Osteocyte (in vitro differentiated cells): Measurements from ENCODE around the gene METRN. TPM values are rescaled to one million over a fixed set of nuclear protein-coding genes. Genes with fewer than 3 reads are reported as not detected.
"Not testable (repeated sequence)": the region's sequence is repeated elsewhere in the genome, so short reads cannot be mapped to it uniquely, and the experiment has no call there.

Experiments used
- DNase-seq: peaks from one replicate; pipeline ENCODE4 v3.0.0; 2021; ENCODE audit warnings: mixed read lengths; ENCODE audit not compliant: unreplicated experiment; ENCODE audit errors: extremely low spot score
- H3K27ac Mint-ChIP-seq: one replicate; pipeline ENCODE4 v1.8.0; 2021; ENCODE audit warnings: mild to moderate bottlenecking, mixed read lengths; ENCODE audit not compliant: unreplicated experiment
- H3K27me3 Mint-ChIP-seq: one replicate; pipeline ENCODE4 v1.8.0; 2021; ENCODE audit warnings: mixed read lengths; ENCODE audit not compliant: unreplicated experiment
- H3K36me3 Mint-ChIP-seq: one replicate; pipeline ENCODE4 v1.8.0; 2021; ENCODE audit warnings: mixed read lengths; ENCODE audit not compliant: unreplicated experiment
- H3K4me1 Mint-ChIP-seq: one replicate; pipeline ENCODE4 v1.8.0; 2021; ENCODE audit warnings: mixed read lengths; ENCODE audit not compliant: unreplicated experiment
- H3K4me3 Mint-ChIP-seq: one replicate; pipeline ENCODE4 v1.8.0; 2021; ENCODE audit warnings: mild to moderate bottlenecking, moderate library complexity, mixed read lengths; ENCODE audit not compliant: unreplicated experiment
- H3K9me3 Mint-ChIP-seq: one replicate; pipeline ENCODE4 v1.8.0; 2021; ENCODE audit warnings: mixed read lengths; ENCODE audit not compliant: unreplicated experiment
- CTCF ChIP-seq: fragments of 200-600 bp; sonication (generic); IDR thresholded peaks from 2 replicates; pipeline ENCODE4 v1.5.0; 2021; ENCODE audit warnings: antibody characterized with exemption, mild to moderate bottlenecking, moderate library complexity
- total RNA-seq: library from RNA; stranded (reverse); gene quantifications from 2 replicates; pipeline ENCODE4 v1.2.1, GENCODE V29; 2021

The METRN gene
- total RNA-seq, 1 donor from 2014 or later, result 49.7 TPM

GRCh38 chr16:739560-740458 lies 24.9 kb downstream of the METRN start:
- no peaks in the 10 kb centered on the region for H3K27me3 Mint-ChIP-seq
- H3K4me1 Mint-ChIP-seq, result peaks cover 8% of the 10 kb centered on the region
- TF ChIP-seq CTCF, result no peak
- peaks cover 10% of the 10 kb centered on the region for H3K36me3 Mint-ChIP-seq
- peak overlapping the region; percentile 23 for H3K27ac Mint-ChIP-seq
- H3K4me3 Mint-ChIP-seq, result peak overlapping the region; percentile 79
- no peaks in the 10 kb centered on the region for H3K9me3 Mint-ChIP-seq
- DNase-seq, result no peak

GRCh38 chr16:740459-740763 lies 25.5 kb downstream of the METRN start:
- DNase-seq, result peak; percentile 82
- Mint-ChIP-seq H3K27ac (no peak overlapping the region), H3K27me3 (no peaks in the 10 kb centered on the region), H3K4me3 (peak overlapping the region; percentile 79), H3K9me3 (no peaks in the 10 kb centered on the region), H3K36me3 (peaks cover 7% of the 10 kb centered on the region), H3K4me1 (peaks cover 8% of the 10 kb centered on the region)
- TF ChIP-seq CTCF, result no peak

DNA sequence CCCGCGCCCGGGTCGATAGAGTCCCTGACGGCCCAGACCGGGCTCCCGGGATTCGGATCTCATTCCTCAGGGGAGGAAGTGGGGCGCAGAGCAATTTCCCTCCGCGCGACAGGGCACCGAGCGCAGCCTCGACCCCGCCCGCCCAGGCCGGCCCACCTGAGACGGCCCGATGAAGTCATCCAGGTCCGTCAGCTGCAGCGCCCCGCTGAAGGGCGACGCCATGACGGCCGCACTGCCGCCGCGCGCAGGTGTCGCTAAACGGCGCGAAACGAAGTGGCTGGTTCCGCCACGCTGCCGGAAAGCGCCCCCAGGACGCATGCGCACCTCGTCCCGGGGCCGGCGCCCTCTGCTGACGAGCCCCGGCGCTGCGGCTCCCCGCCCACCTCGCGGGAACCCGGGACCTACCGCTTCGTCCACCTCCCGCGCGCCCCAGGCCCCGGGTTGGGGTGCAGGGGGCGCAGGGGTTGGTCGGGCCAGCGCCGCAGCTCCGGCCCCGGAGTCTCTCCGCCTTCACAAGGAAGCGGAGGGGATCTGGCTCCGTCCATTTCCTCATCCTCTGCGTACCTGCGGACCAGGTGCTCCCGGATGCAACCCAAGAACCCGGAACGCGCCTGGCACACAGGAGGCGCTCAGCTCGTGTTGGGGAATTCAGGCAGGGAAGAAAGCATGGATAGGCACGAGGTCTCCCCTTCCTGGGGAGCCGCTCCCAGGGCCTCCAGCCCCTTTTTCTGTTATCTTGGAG lies 26.0 kb downstream of the METRN start, which contains the start of gene CIAO3:
CIAO3 (minus strand) TSS at position 234 of the 742 bp plus-strand sequence; CDS start at position 222, 12 bp downstream.
- peak; percentile 94 for TF ChIP-seq CTCF
- no peaks in the 10 kb centered on the region for H3K9me3 Mint-ChIP-seq
- peaks cover 8% of the 10 kb centered on the region for H3K4me1 Mint-ChIP-seq
- peaks cover 5% of the 10 kb centered on the region for H3K36me3 Mint-ChIP-seq
- no peaks in the 10 kb centered on the region for H3K27me3 Mint-ChIP-seq
- peak within 1 kb of the TSS; percentile 79 for H3K4me3 Mint-ChIP-seq
- H3K27ac Mint-ChIP-seq, result peak within 1 kb of the TSS; percentile 23
- DNase-seq, result peak; percentile 97

DNA sequence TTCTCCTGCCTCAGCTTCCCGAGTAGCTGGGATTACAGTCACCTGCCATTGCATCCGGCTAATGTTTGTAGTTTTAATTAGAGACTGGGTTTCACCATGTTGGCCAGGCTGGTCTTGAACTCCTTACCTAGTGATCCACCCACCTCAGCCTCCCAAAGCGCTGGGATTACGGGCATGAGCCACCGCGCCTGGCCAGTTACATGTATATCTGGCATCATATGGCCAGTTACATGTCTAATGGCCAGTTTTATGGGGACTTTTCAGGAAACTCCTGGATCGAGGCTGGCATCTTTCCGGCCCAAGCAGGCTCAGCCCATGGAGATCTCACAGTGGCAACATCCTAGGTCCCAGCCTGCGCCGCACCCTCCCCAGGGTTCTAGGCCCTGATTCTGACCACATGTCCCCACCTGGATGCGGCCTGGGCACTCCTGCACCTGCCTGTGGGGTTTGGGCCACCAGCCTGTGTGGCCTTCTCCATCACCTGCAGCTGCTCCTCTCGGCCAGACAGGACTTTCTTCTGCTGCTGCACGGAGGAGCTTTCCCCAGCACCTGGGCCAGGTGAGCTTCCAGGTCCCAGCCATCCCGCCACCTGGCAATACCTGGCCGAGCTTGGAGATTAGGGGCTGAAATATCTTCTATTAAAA lies 27.2 kb downstream of the METRN start:
- H3K4me3 Mint-ChIP-seq, result peak overlapping the region; percentile 48
- H3K4me1 Mint-ChIP-seq, result peaks cover 8% of the 10 kb centered on the region
- no peak for TF ChIP-seq CTCF

DNA sequence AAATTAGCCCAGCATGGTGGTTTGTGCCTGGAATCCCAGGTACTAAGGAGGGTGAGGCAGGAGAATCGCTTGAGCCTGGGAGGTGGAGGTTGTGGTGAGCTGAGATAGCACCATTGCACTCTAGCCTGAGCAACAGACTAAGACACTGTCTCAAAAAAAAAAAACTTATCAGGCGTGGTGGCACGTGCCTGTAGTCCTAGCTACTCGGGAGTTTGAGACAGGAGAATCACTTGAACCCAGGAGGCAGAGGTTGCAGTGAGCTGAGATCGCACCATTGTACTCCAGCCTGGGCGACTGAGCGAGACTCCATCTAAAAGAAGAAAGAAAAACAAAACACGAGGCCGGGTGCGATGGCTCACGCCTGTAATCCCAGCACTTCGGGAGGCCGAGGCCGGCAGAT lies 28.0 kb downstream of the METRN start:
- not testable (repeated sequence) for H3K27me3 Mint-ChIP-seq, H3K36me3 Mint-ChIP-seq, H3K4me3 Mint-ChIP-seq, H3K9me3 Mint-ChIP-seq, DNase-seq, H3K4me1 Mint-ChIP-seq, H3K27ac Mint-ChIP-seq

More for the DNA sequence above, 27.2 kb downstream of the METRN start:
- H3K9me3 Mint-ChIP-seq, result no peaks in the 10 kb centered on the region
- H3K27ac Mint-ChIP-seq, result no peak overlapping the region
- no peak for DNase-seq
- H3K36me3 Mint-ChIP-seq, result peaks cover 5% of the 10 kb centered on the region
- no peaks in the 10 kb centered on the region for H3K27me3 Mint-ChIP-seq
